ENCODE measurements around the gene OR8B4.

GRCh38 chr11:124470561-124471227 lies 46.0 kb upstream of the OR8B4 start:
- no peak for TF ChIP-seq PKNOX1 (IDR thresholded peaks at IDR 0.05)
- TF ChIP-seq FOXM1 (IDR thresholded peaks at IDR 0.05; ENCODE audit: borderline replicate concordance), result no peak
- TF ChIP-seq ELF4 (IDR thresholded peaks at IDR 0.05), result no peak
- TF ChIP-seq TARDBP (IDR thresholded peaks at IDR 0.05), result no peak
- no peak for TF ChIP-seq SP1 (IDR thresholded peaks at IDR 0.05)
- TF ChIP-seq HDGF (IDR thresholded peaks at IDR 0.05; ENCODE audit: borderline replicate concordance), result no peak
